HEK293 (cell line): Measurements from ENCODE around the gene SLC25A52.

Experiments used
- BCL11B ChIP-seq: fragments of 450-650 bp; formaldehyde crosslinking; IDR thresholded peaks from 2 replicates; pipeline ENCODE4 v1.5.1; 2016; ENCODE audit warnings: low read depth, missing biosample characterization, missing genetic modification characterization

The SLC25A52 gene

GRCh38 chr18:31710826-31711225 lies 49.9 kb downstream of the SLC25A52 start (continued):
- TF ChIP-seq BCL11B = no peak
